Measurements from ENCODE around the gene ISOC2. TPM values are rescaled to one million over a fixed set of nuclear protein-coding genes. Genes with fewer than 3 reads are reported as not detected.

ISOC2 gene
- total and polyA plus RNA-seq, 9 of the 15 experiments (the other 6 are each of a cell fraction or from before 2014, with no cell fraction given) = 1.2 to 229 (median 58.3) TPM

- TF ChIP-seq TFAP4 (CRISPR knock-in tag; IDR thresholded peaks at IDR 0.05; ENCODE audit: borderline replicate concordance) (peak; percentile 76), KDM1A (IDR thresholded peaks at IDR 0.05) (peak in 1 of 2 experiments; percentile 33; a peak in 1 of 4 replicates), FOXP1 (CRISPR knock-in tag; IDR thresholded peaks at IDR 0.05) (no peak), ZC3H8 (IDR thresholded peaks at IDR 0.05) (no peak), LCOR (CRISPR knock-in tag; IDR thresholded peaks at IDR 0.05) (no peak), CHCHD3 (CRISPR knock-in tag; IDR thresholded peaks at IDR 0.05) (no peak), FOSL1 (tag; conservative IDR thresholded peaks at IDR 0.05) (0 out of 2 replicates have a peak, but pooled peaks have one; percentile 14), ZNF830 (CRISPR knock-in tag; IDR thresholded peaks at IDR 0.05) (no peak), CREB3 (tag; conservative IDR thresholded peaks at IDR 0.05; ENCODE audit: low read depth) (no peak)
Measured at GRCh38 chr19:55508120-55508519, 46.7 kb upstream of the ISOC2 start (continued).

GRCh38 chr19:55504981-55505380, 43.5 kb upstream of the ISOC2 start:
- H3K9ac ChIP-seq (ENCODE audit: insufficient read depth in 1 of 2, low read depth in 2 of 2, low read length in 2 of 2) = no peak overlapping the region
- FAIRE-seq = no peak
- ATAC-seq = no peak
- ChIA-PET CTCF (ENCODE audit: low intra/inter-chr PET ratio) (interaction anchor here (0.6 kb wide), 1 partner anchor 325 kb away, joined by 3 read pairs; no protein-coding TSS in a partner anchor), POLR2A (interaction anchor here (1.9 kb wide), 1 partner anchor 98 kb away, joined by 10 read pairs; the partner anchor contains the start of gene UBE2S)
- WGBS (ENCODE audit: insufficient coverage, low coverage, missing lambda C conversion rate) = 36% methylated on average over 11 of the region's 11 CpGs
- no TSS peak for BruUV-seq (replicated peaks)
- no peak overlapping the region for H3K4me2 ChIP-seq (ENCODE audit: insufficient read depth, low read length)
- DNase-seq (ENCODE audit: extremely low read depth in 1 of 4, low spot score in 3 of 4) = no peak
- in situ Hi-C loops (cut with MboI) = no loop called here
- H3K4me1 ChIP-seq (replicated peaks in 1 of 2; ENCODE audit: control insufficient read depth in 2 of 2, insufficient read depth in 2 of 2, low read length in 2 of 2) = peaks cover 12 to 29% of the 10 kb centered on the region in 2 experiments
- H3K4me3 ChIP-seq = no peak overlapping the region
- TF ChIP-seq RBM34 (IDR thresholded peaks at IDR 0.05; ENCODE audit: borderline replicate concordance, insufficient read depth, low read length) = no peak
- H3K9me1 ChIP-seq (ENCODE audit: control insufficient read depth, insufficient read depth, low read length) = no peaks in the 10 kb centered on the region
- no peaks in the 10 kb centered on the region for H3K79me2 ChIP-seq (ENCODE audit: control insufficient read depth, insufficient read depth, low read length)
- H3K27ac ChIP-seq (ENCODE audit: extremely low read depth, low read depth, low read length) = no peak overlapping the region
- H3K27me3 ChIP-seq (ENCODE audit: control insufficient read depth in 2 of 2, insufficient read depth in 2 of 2, low read length in 2 of 2) = peaks cover 0 to 4% of the 10 kb centered on the region in 2 experiments; a peak in 1 of 5 replicates
- H4K20me1 ChIP-seq (replicated peaks; ENCODE audit: control insufficient read depth, insufficient read depth, low read length) = no peaks in the 10 kb centered on the region; the same call in 1 of the 2 replicates
- no peaks in the 10 kb centered on the region for H3K36me3 ChIP-seq (ENCODE audit: control insufficient read depth, insufficient read depth, low read length)
- intact Hi-C loops (cut with micrococcal nuclease) = loop anchor here (2.0 to 10.0 kb wide), 2 partner anchors 38 to 350 kb away; partner anchors contain the start of gene TNNI3
- no peak overlapping the region for H2AFZ ChIP-seq (ENCODE audit: low read depth, low read length)
- H3K9me3 ChIP-seq (replicated peaks; ENCODE audit: control insufficient read depth, insufficient read depth, low read depth, low read length) = no peaks in the 10 kb centered on the region; the same call in 1 of the 2 replicates
